HG03469 (cell line): Measurements from ENCODE around the gene SPDYE8.
A peak's percentile ranks its signal among the peaks of the same experiment; 100 is the strongest.
"Not testable (repeated sequence)": the region's sequence is repeated elsewhere in the genome, so short reads cannot be mapped to it uniquely, and the experiment has no call there.

Source experiments
- ATAC-seq: cut with Tn5 transposase; IDR thresholded peaks from one replicate; pipeline ENCODE4 v1.9.1; 2021; ENCODE audit warnings: mild to moderate bottlenecking, moderate library complexity, moderate number of reproducible peaks; ENCODE audit not compliant: unreplicated experiment

The SPDYE8 gene, protein sequence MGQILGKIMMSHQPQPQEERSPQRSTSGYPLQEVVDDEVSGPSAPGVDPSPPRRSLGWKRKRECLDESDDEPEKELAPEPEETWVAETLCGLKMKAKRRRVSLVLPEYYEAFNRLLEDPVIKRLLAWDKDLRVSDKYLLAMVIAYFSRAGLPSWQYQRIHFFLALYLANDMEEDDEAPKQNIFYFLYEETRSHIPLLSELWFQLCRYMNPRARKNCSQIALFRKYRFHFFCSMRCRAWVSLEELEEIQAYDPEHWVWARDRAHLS

DNA sequence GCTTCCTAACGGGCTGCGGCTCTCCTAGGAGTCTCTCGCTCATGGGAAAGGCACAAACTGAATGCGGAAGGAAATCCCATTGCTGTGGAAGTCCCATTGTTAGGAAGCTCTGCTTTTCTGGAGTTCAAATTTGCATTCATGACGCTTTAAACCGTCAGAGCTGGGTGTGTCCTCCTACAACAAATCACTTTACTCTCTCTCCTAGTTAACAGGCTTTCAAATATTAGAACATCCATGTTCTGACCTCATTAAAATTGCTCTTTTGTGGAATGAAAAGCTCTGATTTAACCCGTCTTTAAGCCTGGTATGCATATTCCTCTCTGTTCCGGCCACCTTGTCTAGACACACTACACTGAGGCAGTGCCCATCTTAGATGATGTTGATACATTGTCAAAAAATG is at the start of gene SPDYE8:
Gene SPDYE8, minus strand, starts transcription at position 101 of the 400 bp plus-strand sequence. CDS start 1,800 bp downstream, outside the sequence.
- not testable (repeated sequence) for ATAC-seq

- not testable (repeated sequence) for ATAC-seq
These were observed 28.2 kb upstream of the SPDYE8 start, which contains the start of gene SPDYE11 for GRCh38 chr7:73057811-73058210. TSS of gene SPDYE11 (minus strand) at chr7:73057911. CDS start at chr7:73056111, 1,800 bp downstream.

GRCh38 chr7:73006491-73006890 is 23.1 kb downstream of the SPDYE8 start:
- ATAC-seq: not testable (repeated sequence)

DNA sequence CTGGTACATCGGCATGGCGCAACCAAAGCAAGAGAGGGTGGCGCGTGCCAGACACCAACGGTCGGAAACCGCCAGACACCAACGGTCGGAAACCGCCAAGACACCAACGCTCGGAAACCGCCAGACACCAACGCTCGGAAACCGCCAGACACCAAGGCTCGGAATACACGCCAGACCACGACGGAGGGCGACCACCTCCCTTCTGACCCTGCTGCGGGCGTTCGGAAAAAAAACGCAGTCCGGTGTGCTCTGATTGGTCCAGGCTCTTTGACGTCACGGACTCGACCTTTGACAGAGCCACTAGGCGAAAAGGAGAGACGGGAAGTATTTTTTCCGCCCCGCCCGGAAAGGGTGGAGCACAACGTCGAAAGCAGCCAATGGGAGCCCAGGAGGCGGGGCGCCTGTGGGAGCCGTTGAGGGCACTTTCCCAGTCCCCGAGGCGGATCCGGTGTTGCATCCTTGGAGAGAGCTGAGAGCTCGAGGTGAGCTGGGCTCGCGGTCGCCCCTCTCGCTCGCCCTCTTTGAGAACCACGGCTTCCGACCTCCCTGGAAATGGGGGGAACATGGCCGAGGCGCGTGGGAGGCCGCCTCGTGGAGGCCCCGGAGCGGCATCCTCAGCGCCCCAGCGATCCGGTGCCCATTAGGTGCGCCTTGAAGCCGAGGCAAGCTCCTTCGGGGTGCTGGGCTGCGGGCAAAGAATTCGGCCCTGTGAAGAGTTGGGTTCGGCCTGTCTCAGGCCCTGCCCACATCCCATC is 23.7 kb downstream of the SPDYE8 start:
- ATAC-seq: peak; percentile 66

GRCh38 chr7:73005356-73005692 is 24.2 kb downstream of the SPDYE8 start:
- ATAC-seq: peak; percentile 38

- ATAC-seq: not testable (repeated sequence)
These were observed 31.6 kb downstream of the SPDYE8 start for GRCh38 chr7:72997887-72998468.

- not testable (repeated sequence) for ATAC-seq
These were observed 32.1 kb downstream of the SPDYE8 start for GRCh38 chr7:72997447-72997846.

GRCh38 chr7:72995484-72995883 is 34.1 kb downstream of the SPDYE8 start:
- not testable (repeated sequence) for ATAC-seq

DNA sequence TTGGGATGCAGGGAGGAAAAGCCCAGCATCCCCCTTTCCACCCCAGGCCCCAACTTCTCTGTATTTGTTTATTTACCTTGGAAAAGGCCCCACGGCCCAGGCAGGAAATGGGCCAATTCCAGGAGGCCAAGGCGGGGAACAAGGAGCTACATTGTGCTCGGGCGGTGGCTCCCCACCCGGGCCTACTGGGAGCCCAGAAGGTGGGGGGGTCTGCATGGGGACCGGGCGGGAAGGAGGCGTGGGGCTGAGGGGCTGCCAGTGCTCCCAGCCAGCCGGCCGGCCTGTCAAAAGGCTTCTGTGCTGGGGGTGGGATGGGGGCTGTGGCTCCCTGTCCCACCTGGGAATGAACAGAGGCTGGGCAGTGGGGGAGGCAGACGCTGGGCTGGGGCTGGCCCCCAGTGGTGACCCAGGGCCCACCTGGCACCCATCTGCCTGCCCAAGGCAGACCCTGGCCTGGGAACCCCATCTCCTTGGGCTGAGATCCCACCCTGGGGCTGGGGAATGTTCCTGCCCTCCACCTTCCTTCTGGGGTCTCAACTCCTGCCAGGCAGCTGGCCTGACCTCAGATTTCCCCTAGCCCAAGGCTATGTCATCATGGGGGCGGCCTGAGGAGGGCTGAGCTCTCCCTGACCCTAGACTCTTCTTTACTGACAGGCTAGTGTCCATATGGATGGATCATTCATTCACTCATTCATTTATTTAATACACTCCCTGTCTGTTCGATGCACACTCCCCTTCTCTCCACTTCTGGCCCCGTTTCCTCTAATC is 39.2 kb downstream of the SPDYE8 start:
- not testable (repeated sequence) for ATAC-seq

GRCh38 chr7:72982084-72982483 is 47.5 kb downstream of the SPDYE8 start:
- ATAC-seq: not testable (repeated sequence)

DNA sequence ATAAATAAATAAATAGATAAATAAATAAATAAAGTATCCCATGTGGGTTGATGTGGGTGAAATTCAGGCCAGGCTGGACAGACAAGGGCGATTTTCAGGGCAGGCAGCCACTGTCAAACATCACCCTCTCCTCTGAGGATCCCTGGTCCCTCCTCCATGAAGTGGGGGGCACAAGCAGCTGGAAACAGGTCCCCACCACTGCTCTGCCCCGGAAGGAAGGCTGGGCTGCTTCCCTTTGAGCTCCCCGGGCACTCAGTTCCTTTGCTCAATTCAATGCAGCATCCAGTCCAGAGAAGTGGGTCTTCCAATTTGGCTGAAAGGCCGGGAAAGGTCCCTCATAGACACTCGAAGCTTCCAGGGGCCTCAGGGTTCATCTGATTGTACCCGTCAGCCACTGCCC is 49.2 kb downstream of the SPDYE8 start:
- not testable (repeated sequence) for ATAC-seq

GRCh38 chr7:72976434-72976833 is 53.1 kb downstream of the SPDYE8 start:
- ATAC-seq: not testable (repeated sequence)

DNA sequence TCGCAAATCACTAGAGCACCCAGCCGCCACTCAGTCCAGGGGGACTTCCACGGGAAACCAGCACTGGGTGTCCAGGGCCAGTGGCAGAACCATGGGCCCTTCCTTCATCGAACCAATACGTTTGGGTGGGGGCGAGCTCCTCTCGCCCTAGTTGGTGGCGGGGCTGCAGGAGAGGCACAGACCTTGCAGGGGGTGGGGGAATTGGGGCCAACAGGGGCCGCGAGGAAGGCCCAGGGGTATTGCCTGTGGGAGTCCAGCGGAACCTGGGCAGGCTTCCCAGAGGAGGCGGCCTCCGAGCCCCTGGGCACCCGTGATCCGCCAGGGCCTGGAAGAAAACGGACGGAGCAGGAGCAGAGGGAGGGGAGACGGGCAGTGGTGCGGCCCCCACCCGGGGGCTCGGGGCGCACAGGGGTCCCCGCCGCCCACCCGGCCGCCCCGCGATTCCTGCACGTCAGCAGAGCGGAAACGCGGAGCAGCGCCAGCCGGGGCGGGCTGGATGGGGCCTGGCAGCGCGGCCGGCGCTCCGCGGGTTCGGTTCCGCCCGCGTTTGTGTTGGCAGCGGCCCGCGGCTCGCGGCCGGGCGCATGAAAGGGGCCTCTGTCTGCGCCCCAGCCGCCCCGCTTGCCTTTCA is 53.8 kb downstream of the SPDYE8 start:
- ATAC-seq: not testable (repeated sequence)

- ATAC-seq: not testable (repeated sequence)
These were observed 54.8 kb downstream of the SPDYE8 start for GRCh38 chr7:72974781-72975180.

DNA sequence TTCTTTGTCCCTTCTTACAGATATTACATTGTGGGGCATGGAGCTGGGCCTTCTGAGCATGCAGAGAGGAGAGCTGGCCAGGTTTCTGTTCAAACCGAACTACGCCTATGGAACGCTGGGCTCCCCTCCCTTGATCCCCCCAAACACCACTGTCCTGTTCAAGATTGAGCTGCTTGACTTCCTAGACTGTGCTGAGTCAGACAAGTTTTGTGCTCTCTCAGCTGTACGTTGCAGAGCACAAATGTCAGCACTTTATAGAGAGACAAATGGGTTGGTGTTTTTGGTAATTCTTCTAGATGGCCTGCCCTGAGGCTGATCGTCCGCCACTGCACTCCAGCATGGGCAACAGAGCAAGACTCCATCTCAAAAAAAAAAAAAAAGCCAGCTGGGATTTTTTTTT is 58.1 kb downstream of the SPDYE8 start:
- not testable (repeated sequence) for ATAC-seq
